Measurements from ENCODE around the gene FHIT.

GRCh38 chr3:60048447-60048848 is 1202.8 kb downstream of the FHIT start:
- TF ChIP-seq TAF1 (IDR thresholded peaks at IDR 0.05; ENCODE audit: borderline replicate concordance, low read depth, low read length) (no peak), POLR2AphosphoS5 (IDR thresholded peaks at IDR 0.05; ENCODE audit: low read depth, low read length) (no peak)

Data from GM12892 (cell line).